SK-N-SH (cell line): Measurements from ENCODE around the gene SP3. TPM values are rescaled to one million over a fixed set of nuclear protein-coding genes. Genes with fewer than 3 reads are reported as not detected.

Source experiments
- CTCF ChIA-PET: fragments of 300-600, 350-600 bp; formaldehyde crosslinking; extraction: SDS; loops from one replicate; lab custom pipeline; 2021; lab: Yijun Ruan, JAX
- POLR2A ChIA-PET: fragments of 350-600 bp; sonication (Branson Sonifier 250); formaldehyde crosslinking; extraction: SDS; loops from one replicate; lab custom pipeline; 2020; ENCODE audit warnings: antibody characterized with exemption, inconsistent platforms; lab: Yijun Ruan, JAX
- DNase-seq: peaks from one replicate; pipeline ENCODE4 v3.0.0; 2012
- H2AFZ ChIP-seq: fragments of 200-600 bp; sonication (generic); 2 replicates; pipeline ENCODE4 v1.8.1; 2016; ENCODE audit warnings: antibody characterized with exemption, mild to moderate bottlenecking, low read depth
- H3F3A ChIP-seq: fragments of 200-600 bp; sonication (generic); replicated peaks from 2 replicates; pipeline ENCODE3; 2016; ENCODE audit warnings: antibody characterized with exemption, mild to moderate bottlenecking; ENCODE audit not compliant: insufficient read depth
- H3K27ac ChIP-seq, 2 experiments: fragments of 200-500 bp in 1 of 2; fragments of 200-600 bp in 1 of 2; sonication (Bioruptor generic) in 1 of 2; sonication (generic), shearing (Covaris generic) in 1 of 2; 2 replicates each; pipeline versions ENCODE4 v1.5.1 to v1.6.1; 2014 to 2016; ENCODE audit warnings: low read depth in 2 of 2, inconsistent platforms in 1 of 2, low read length in 1 of 2, mild to moderate bottlenecking in 1 of 2, mixed read lengths in 1 of 2
- H3K27me3 ChIP-seq: fragments of 200-600 bp; sonication (generic), shearing (Covaris generic); 2 replicates; pipeline ENCODE4 v1.6.1; 2016; ENCODE audit warnings: mixed run types; ENCODE audit not compliant: insufficient read depth
- H3K36me3 ChIP-seq, 2 experiments: fragments of 200-500 bp in 1 of 2; fragments of 200-600 bp in 1 of 2; sonication (Bioruptor generic) in 1 of 2; sonication (generic) in 1 of 2; replicated peaks in 1 of 2; 2 replicates each; pipeline versions ENCODE3 to v1.5.1; 2014 to 2016; ENCODE audit warnings: low read length in 1 of 2, mild to moderate bottlenecking in 1 of 2; ENCODE audit not compliant: insufficient read depth in 2 of 2, control insufficient read depth in 1 of 2
- H3K4me1 ChIP-seq, 2 experiments: fragments of 200-500 bp in 1 of 2; fragments of 200-600 bp in 1 of 2; sonication (Bioruptor generic) in 1 of 2; sonication (generic), shearing (Covaris generic) in 1 of 2; 2 replicates each; pipeline versions ENCODE4 v1.5.1 to v1.6.1; 2014 to 2016; ENCODE audit warnings: low read depth in 1 of 2, low read length in 1 of 2, mixed run types in 1 of 2; ENCODE audit not compliant: insufficient read depth in 2 of 2, control insufficient read depth in 1 of 2
- H3K4me2 ChIP-seq: fragments of 200-600 bp; sonication (generic), shearing (Covaris generic); 2 replicates; pipeline ENCODE4 v1.6.1; 2017; ENCODE audit warnings: mixed run types
- H3K4me3 ChIP-seq, 2 experiments: fragments of 200-500 bp in 1 of 2; fragments of 200-600 bp in 1 of 2; sonication (Bioruptor generic) in 1 of 2; sonication (generic), shearing (Covaris generic) in 1 of 2; 2 replicates each; pipeline versions ENCODE4 v1.5.1 to v1.8.1; 2014 to 2016; ENCODE audit warnings: low read depth in 2 of 2, inconsistent platforms in 1 of 2, low read length in 1 of 2, mild to moderate bottlenecking in 1 of 2, mixed read lengths in 1 of 2, moderate library complexity in 1 of 2
- H3K79me2 ChIP-seq: fragments of 200-600 bp; sonication (generic); 2 replicates; pipeline ENCODE4 v1.8.1; 2017; ENCODE audit warnings: mild to moderate bottlenecking; ENCODE audit not compliant: insufficient read depth
- H3K9ac ChIP-seq: fragments of 200-600 bp; sonication (generic); 2 replicates; pipeline ENCODE4 v1.6.1; 2017; ENCODE audit warnings: mixed run types
- H3K9me2 ChIP-seq: fragments of 200-600 bp; sonication (generic); 2 replicates; pipeline ENCODE4 v1.6.1; 2017; ENCODE audit warnings: mixed run types
- H3K9me3 ChIP-seq: fragments of 200-600 bp; sonication (generic); 2 replicates; pipeline ENCODE4 v1.6.1; 2017; ENCODE audit warnings: mixed run types, mild to moderate bottlenecking, moderate library complexity
- H4K20me1 ChIP-seq: fragments of 200-600 bp; sonication (generic); 2 replicates; pipeline ENCODE4 v1.6.1; 2017; ENCODE audit warnings: mild to moderate bottlenecking, mixed run types; ENCODE audit not compliant: insufficient read depth
- JUND ChIP-seq: IDR thresholded peaks from 2 replicates; pipeline ENCODE4 v1.4.0; 2012
- SIN3A ChIP-seq: IDR thresholded peaks from 2 replicates; pipeline ENCODE4 v1.6.1; 2012; ENCODE audit warnings: low read depth, mild to moderate bottlenecking, low read length, moderate library complexity, borderline replicate concordance
- TEAD4 ChIP-seq: IDR thresholded peaks from 2 replicates; pipeline ENCODE4 v1.4.0; 2012; ENCODE audit warnings: mild to moderate bottlenecking, borderline replicate concordance; ENCODE audit not compliant: insufficient read depth
- polyA plus RNA-seq, 3 experiments: library from polyadenylated mRNA; depleted of rRNA; stranded (reverse); fragments of >200 nt; gene quantifications; 2 replicates each; pipeline ENCODE4 v1.2.3, GENCODE V29; 2012
- TF ChIP-seq, protein P1 (sequence below): IDR thresholded peaks from 2 replicates; pipeline ENCODE4 v1.6.1; 2012; ENCODE audit warnings: mild to moderate bottlenecking, low read depth, low read length, moderate library complexity
- TF ChIP-seq, protein P2 (sequence below): IDR thresholded peaks from 2 replicates; pipeline ENCODE4 v1.4.0; 2012; ENCODE audit warnings: low read depth, borderline replicate concordance
- TF ChIP-seq, protein P3 (sequence below): IDR thresholded peaks from 2 replicates; pipeline ENCODE4; 2012

SP3 gene
- polyA plus RNA-seq, 1 of the 3 experiments (the other 2 are of a cell fraction) = 23.1 TPM

DNA sequence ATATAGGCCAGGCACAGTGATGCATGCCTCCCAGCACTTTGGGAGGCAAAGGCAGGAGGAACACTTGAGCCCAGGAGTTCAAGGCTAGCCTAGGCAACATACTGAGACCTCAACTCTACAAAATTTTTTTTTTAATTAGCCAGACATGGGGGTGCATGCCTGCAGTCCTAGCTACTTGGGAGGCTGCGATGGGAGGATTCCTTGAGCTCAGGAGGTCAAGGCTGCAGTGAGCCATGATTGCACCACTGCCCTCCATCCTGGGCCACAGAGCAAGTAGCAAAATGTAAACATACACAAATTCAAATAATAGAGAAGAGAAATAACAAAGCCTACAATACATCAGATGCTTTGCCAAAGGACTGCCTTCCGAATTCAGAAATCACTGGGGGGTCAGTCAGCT is 7.0 kb upstream of the SP3 start (continued):
- TF ChIP-seq, protein P1, sequence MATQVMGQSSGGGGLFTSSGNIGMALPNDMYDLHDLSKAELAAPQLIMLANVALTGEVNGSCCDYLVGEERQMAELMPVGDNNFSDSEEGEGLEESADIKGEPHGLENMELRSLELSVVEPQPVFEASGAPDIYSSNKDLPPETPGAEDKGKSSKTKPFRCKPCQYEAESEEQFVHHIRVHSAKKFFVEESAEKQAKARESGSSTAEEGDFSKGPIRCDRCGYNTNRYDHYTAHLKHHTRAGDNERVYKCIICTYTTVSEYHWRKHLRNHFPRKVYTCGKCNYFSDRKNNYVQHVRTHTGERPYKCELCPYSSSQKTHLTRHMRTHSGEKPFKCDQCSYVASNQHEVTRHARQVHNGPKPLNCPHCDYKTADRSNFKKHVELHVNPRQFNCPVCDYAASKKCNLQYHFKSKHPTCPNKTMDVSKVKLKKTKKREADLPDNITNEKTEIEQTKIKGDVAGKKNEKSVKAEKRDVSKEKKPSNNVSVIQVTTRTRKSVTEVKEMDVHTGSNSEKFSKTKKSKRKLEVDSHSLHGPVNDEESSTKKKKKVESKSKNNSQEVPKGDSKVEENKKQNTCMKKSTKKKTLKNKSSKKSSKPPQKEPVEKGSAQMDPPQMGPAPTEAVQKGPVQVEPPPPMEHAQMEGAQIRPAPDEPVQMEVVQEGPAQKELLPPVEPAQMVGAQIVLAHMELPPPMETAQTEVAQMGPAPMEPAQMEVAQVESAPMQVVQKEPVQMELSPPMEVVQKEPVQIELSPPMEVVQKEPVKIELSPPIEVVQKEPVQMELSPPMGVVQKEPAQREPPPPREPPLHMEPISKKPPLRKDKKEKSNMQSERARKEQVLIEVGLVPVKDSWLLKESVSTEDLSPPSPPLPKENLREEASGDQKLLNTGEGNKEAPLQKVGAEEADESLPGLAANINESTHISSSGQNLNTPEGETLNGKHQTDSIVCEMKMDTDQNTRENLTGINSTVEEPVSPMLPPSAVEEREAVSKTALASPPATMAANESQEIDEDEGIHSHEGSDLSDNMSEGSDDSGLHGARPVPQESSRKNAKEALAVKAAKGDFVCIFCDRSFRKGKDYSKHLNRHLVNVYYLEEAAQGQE = no peak

- POLR2A ChIA-PET = no interaction called here
- Histone ChIP-seq H3K27ac (no peak overlapping the region), H2AFZ (no peak overlapping the region), H4K20me1 (no peaks in the 10 kb centered on the region), H3K27me3 (no peaks in the 10 kb centered on the region), H3K4me2 (no peak overlapping the region), H3K9ac (no peak overlapping the region), H3K9me2 (no peaks in the 10 kb centered on the region), H3K9me3 (no peaks in the 10 kb centered on the region), H3K4me3 (no peak overlapping the region), H3K4me1 (peaks cover 2 to 19% of the 10 kb centered on the region in 2 experiments; a peak in 2 of 4 replicates), H3K79me2 (peaks cover 17% of the 10 kb centered on the region; the same call in 1 of the 2 replicates), H3F3A (peaks cover 16% of the 10 kb centered on the region), H3K36me3 (no peaks in the 10 kb centered on the region)
- TF ChIP-seq, protein P2, sequence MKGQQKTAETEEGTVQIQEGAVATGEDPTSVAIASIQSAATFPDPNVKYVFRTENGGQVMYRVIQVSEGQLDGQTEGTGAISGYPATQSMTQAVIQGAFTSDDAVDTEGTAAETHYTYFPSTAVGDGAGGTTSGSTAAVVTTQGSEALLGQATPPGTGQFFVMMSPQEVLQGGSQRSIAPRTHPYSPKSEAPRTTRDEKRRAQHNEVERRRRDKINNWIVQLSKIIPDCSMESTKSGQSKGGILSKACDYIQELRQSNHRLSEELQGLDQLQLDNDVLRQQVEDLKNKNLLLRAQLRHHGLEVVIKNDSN = no peak
- TF ChIP-seq, protein P3, sequence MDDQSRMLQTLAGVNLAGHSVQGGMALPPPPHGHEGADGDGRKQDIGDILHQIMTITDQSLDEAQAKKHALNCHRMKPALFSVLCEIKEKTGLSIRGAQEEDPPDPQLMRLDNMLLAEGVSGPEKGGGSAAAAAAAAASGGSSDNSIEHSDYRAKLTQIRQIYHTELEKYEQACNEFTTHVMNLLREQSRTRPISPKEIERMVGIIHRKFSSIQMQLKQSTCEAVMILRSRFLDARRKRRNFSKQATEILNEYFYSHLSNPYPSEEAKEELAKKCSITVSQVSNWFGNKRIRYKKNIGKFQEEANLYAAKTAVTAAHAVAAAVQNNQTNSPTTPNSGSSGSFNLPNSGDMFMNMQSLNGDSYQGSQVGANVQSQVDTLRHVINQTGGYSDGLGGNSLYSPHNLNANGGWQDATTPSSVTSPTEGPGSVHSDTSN = no peak
- TF ChIP-seq TEAD4 (no peak), JUND (no peak), SIN3A (no peak)
- TF ChIP-seq, protein P1 = no peak
- no peak for DNase-seq
- CTCF ChIA-PET = interaction anchor here (0.6 to 1.8 kb wide), 4 partner anchors 8 to 717 kb away, joined by 3 to 4 read pairs (median 3); no protein-coding TSS in a partner anchor
Observed at GRCh38 chr2:173970516-173970924, 5.3 kb upstream of the SP3 start.
